ENCODE data around the gene RAMP3.

- TF ChIP-seq CTCF (IDR thresholded peaks at IDR 0.05), result no peak
- no peak for TF ChIP-seq POLR2A (IDR thresholded peaks at IDR 0.05)
These were observed 33.0 kb downstream of the RAMP3 start for GRCh38 chr7:45190406-45191165.
